GM18508 (cell line): ENCODE measurements around the gene MITD1.
"Not testable (repeated sequence)": the region's sequence is repeated elsewhere in the genome, so short reads cannot be mapped to it uniquely, and the experiment has no call there.

ENCODE experiments used
- ATAC-seq: cut with Tn5 transposase; IDR thresholded peaks from one replicate; pipeline ENCODE4 v1.9.1; 2021; ENCODE audit warnings: moderate number of reproducible peaks; ENCODE audit not compliant: insufficient read depth, unreplicated experiment

The MITD1 gene

GRCh38 chr2:99180755-99181623 is at the start of gene MITD1, which contains the start of gene MRPL30:
Gene MITD1 (minus strand): TSS chr2:99181058. CDS start chr2:99180981, 77 bp downstream.
Gene MRPL30 (plus strand): TSS chr2:99181184. CDS start chr2:99186204, 5,020 bp downstream.
- peak; percentile 88 for ATAC-seq

- no peak for ATAC-seq
Measured at GRCh38 chr2:99217929-99218501, 37.2 kb upstream of the MITD1 start.

GRCh38 chr2:99216096-99216495 is 35.2 kb upstream of the MITD1 start:
- ATAC-seq = no peak

- no peak for ATAC-seq
Measured at GRCh38 chr2:99205491-99205890, 24.6 kb upstream of the MITD1 start.

- no peak for ATAC-seq
Measured at GRCh38 chr2:99201959-99202678, 21.3 kb upstream of the MITD1 start.

GRCh38 chr2:99200076-99200800 is 19.4 kb upstream of the MITD1 start:
- no peak for ATAC-seq

- no peak for ATAC-seq
Measured at GRCh38 chr2:99198103-99198841, 17.4 kb upstream of the MITD1 start.

- ATAC-seq = not testable (repeated sequence)
Measured at GRCh38 chr2:99192364-99192763, 11.5 kb upstream of the MITD1 start.

- no peak for ATAC-seq
Measured at GRCh38 chr2:99190548-99190947, 9.7 kb upstream of the MITD1 start.

GRCh38 chr2:99188357-99188756 is 7.5 kb upstream of the MITD1 start:
- ATAC-seq = no peak

- no peak for ATAC-seq
Measured at GRCh38 chr2:99187011-99187410, 6.2 kb upstream of the MITD1 start.

- ATAC-seq = no peak
Measured at GRCh38 chr2:99184811-99185210, 4.0 kb upstream of the MITD1 start.

GRCh38 chr2:99183025-99183424 is 2.2 kb upstream of the MITD1 start:
- ATAC-seq = no peak

- no peak for ATAC-seq
Measured at GRCh38 chr2:99181624-99182000, 754 bp upstream of the MITD1 start.

GRCh38 chr2:99171377-99172140 is 9.3 kb downstream of the MITD1 start:
- ATAC-seq = no peak

GRCh38 chr2:99169534-99169933 is 11.3 kb downstream of the MITD1 start:
- no peak for ATAC-seq

- ATAC-seq = no peak
Measured at GRCh38 chr2:99166218-99166617, 14.6 kb downstream of the MITD1 start.

- no peak for ATAC-seq
Measured at GRCh38 chr2:99159594-99159993, 21.3 kb downstream of the MITD1 start.

GRCh38 chr2:99158599-99158998 is 22.3 kb downstream of the MITD1 start:
- ATAC-seq = no peak
